C4-2B (cell line): ENCODE results near the gene CMIP.

Experiments
- H3K27ac ChIP-seq: fragments of 450-650 bp; 2 replicates; pipeline ENCODE4 v1.5.1; 2017
- CTCF ChIP-seq: fragments of 450-650 bp; conservative IDR thresholded peaks from 2 replicates; pipeline ENCODE4 v1.5.1; 2017; ENCODE audit warnings: mild to moderate bottlenecking
- ZFX ChIP-seq: fragments of 450-650 bp; IDR thresholded peaks from 2 replicates; pipeline ENCODE4 v1.6.1; 2017

CMIP gene

GRCh38 chr16:81673432-81673831 is 228.8 kb downstream of the CMIP start:
- no peak overlapping the region for H3K27ac ChIP-seq
- TF ChIP-seq ZFX (no peak), CTCF (no peak)

GRCh38 chr16:81675662-81676061 is 231.1 kb downstream of the CMIP start:
- TF ChIP-seq ZFX, result no peak
- TF ChIP-seq CTCF, result no peak
- H3K27ac ChIP-seq, result no peak overlapping the region

- TF ChIP-seq ZFX, result no peak
- no peak for TF ChIP-seq CTCF
- no peak overlapping the region for H3K27ac ChIP-seq
Observed at GRCh38 chr16:81676066-81676882, 231.7 kb downstream of the CMIP start.

- H3K27ac ChIP-seq, result no peak overlapping the region
- TF ChIP-seq ZFX (no peak), CTCF (no peak)
Observed at GRCh38 chr16:81676883-81677737, 232.5 kb downstream of the CMIP start.

GRCh38 chr16:81678326-81679095 is 233.9 kb downstream of the CMIP start:
- H3K27ac ChIP-seq, result no peak overlapping the region
- TF ChIP-seq CTCF (no peak), ZFX (no peak)

GRCh38 chr16:81679721-81680430 is 235.3 kb downstream of the CMIP start:
- no peak overlapping the region for H3K27ac ChIP-seq
- TF ChIP-seq ZFX, result no peak
- TF ChIP-seq CTCF, result no peak
